Measurements from ENCODE around the gene PMPCA.

DNA sequence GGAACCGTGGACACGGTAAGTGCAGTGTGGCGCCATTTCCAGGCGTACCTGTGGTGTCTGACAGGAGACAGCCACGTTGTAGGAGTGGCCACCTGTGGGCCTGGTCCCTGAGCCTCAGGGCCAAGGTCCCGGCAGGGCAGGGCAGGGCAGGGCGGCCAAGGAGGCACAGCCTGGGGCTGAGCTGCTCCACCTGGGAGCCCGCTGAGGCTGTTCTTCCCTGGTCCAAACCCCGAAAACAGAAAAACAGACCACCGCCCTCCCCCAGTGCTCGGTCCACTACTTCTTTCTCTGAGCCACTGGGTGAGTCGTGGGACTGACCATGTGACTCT, 8.6 kb downstream of the PMPCA start:
- TF ChIP-seq POLR2A (IDR thresholded peaks at IDR 0.05) = no peak
- TF ChIP-seq, protein P1, sequence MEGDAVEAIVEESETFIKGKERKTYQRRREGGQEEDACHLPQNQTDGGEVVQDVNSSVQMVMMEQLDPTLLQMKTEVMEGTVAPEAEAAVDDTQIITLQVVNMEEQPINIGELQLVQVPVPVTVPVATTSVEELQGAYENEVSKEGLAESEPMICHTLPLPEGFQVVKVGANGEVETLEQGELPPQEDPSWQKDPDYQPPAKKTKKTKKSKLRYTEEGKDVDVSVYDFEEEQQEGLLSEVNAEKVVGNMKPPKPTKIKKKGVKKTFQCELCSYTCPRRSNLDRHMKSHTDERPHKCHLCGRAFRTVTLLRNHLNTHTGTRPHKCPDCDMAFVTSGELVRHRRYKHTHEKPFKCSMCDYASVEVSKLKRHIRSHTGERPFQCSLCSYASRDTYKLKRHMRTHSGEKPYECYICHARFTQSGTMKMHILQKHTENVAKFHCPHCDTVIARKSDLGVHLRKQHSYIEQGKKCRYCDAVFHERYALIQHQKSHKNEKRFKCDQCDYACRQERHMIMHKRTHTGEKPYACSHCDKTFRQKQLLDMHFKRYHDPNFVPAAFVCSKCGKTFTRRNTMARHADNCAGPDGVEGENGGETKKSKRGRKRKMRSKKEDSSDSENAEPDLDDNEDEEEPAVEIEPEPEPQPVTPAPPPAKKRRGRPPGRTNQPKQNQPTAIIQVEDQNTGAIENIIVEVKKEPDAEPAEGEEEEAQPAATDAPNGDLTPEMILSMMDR (IDR thresholded peaks at IDR 0.05 in 4 of 5, conservative IDR thresholded peaks at IDR 0.05 in 1 of 5) = no peak

Data from gastrocnemius medialis (tissue), 4 donors.